ENCODE data around the gene PPP2R1A.

PPP2R1A gene

DNA sequence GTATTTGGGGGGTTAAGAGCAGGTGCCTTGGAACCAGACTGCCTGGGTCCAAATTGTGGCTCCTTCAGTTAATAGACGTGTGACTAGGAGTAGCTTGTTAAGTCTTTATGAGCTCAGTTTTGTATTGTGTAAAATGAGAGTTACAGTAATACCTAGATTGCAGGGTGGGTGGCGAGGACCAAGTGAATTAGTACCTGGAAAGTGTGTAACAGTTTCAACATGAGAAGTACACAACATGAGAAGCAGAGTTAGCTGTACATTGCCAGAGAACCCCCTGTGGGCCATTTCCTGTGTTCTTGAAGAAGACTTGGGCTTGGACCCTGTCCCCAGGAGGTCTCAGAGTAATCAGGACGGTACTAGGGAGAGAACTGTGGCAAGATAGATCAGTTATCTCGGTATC is 36.8 kb downstream of the PPP2R1A start:
- Histone ChIP-seq H3K4me1 (no peaks in the 10 kb centered on the region), H3K27me3 (no peaks in the 10 kb centered on the region), H3K36me3 (peaks cover 65 to 84% (median 71%) of the 10 kb centered on the region in 3 donors), H3K27ac (no peak overlapping the region), H3K9me3 (no peaks in the 10 kb centered on the region), H3K4me3 (no peak overlapping the region)
- TF ChIP-seq, protein P1, sequence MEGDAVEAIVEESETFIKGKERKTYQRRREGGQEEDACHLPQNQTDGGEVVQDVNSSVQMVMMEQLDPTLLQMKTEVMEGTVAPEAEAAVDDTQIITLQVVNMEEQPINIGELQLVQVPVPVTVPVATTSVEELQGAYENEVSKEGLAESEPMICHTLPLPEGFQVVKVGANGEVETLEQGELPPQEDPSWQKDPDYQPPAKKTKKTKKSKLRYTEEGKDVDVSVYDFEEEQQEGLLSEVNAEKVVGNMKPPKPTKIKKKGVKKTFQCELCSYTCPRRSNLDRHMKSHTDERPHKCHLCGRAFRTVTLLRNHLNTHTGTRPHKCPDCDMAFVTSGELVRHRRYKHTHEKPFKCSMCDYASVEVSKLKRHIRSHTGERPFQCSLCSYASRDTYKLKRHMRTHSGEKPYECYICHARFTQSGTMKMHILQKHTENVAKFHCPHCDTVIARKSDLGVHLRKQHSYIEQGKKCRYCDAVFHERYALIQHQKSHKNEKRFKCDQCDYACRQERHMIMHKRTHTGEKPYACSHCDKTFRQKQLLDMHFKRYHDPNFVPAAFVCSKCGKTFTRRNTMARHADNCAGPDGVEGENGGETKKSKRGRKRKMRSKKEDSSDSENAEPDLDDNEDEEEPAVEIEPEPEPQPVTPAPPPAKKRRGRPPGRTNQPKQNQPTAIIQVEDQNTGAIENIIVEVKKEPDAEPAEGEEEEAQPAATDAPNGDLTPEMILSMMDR (IDR thresholded peaks at IDR 0.05), result no peak
- DNase-seq, result no peak
- intact Hi-C loops (cut with DNase I; ENCODE audit: low total_unique reads), result no loop called here

DNA sequence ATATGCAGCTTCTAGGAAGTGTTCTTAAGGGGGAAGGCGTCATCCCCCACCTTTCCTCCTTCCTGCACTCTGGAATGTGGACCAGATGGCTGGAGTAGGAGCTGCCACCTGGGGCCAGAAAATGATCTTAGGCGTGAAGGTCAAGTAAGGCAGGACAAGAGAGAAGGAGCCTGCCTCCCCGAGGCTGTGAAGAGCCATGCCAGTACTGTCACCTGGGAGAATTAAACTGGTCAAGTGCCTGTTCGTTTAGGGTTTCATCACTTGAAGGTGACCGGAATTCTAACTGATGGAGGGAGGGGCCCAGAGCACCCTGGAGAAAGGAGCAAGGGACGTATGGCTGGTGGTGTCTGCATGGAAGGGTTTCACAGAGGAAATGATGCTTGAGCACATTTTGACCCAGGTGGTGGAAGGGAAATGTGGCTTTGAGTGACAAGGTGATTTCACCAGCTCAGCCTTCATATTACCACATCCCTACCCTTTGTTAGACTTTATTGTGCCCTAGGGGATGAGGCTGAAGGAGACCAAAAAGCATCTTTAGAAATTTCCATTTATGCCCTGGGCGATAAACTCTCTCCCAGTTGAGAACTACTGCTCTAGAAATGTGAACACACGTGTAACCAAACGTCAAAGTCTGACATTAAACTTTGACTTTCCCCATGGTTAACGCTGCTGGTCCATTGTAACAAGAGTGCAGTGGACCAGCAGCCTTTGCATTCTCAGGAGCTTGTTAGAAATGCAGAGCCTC is 37.5 kb downstream of the PPP2R1A start:
- TF ChIP-seq, protein P1 (IDR thresholded peaks at IDR 0.05), result no peak
- no peak overlapping the region for H3K27ac ChIP-seq
- H3K9me3 ChIP-seq, result no peaks in the 10 kb centered on the region
- no peak overlapping the region for H3K4me3 ChIP-seq
- no peaks in the 10 kb centered on the region for H3K4me1 ChIP-seq
- no peak for DNase-seq
- no peaks in the 10 kb centered on the region for H3K27me3 ChIP-seq
- intact Hi-C loops (cut with DNase I; ENCODE audit: low total_unique reads), result no loop called here
- peaks cover 58 to 77% (median 64%) of the 10 kb centered on the region in 3 donors for H3K36me3 ChIP-seq

DNA sequence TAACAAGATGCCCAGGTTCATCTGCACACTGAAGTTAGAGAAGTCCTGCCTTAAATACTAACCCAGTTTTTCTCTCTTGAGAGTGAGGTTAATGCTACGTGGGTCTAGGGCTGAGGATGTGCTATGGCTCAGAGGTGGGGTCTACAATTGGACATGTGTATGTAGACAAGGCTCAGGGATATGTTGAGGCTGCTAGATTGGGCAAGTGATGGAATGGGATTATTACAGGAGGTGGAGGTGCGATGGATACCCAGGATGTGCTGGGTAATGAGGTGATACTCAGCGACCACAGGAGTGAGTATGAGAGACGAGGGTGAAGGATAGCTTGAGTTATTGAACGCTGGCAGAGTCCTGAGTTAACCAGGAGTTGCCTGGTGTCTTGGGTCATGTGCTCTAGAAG is 38.1 kb downstream of the PPP2R1A start:
- intact Hi-C loops (cut with DNase I; ENCODE audit: low total_unique reads), result no loop called here
- no peak for DNase-seq
- peaks cover 51 to 71% (median 58%) of the 10 kb centered on the region in 3 donors for H3K36me3 ChIP-seq
- TF ChIP-seq, protein P1 (IDR thresholded peaks at IDR 0.05), result no peak
- no peaks in the 10 kb centered on the region for H3K27me3 ChIP-seq
- H3K4me3 ChIP-seq, result no peak overlapping the region
- no peaks in the 10 kb centered on the region for H3K9me3 ChIP-seq
- no peaks in the 10 kb centered on the region for H3K4me1 ChIP-seq
- H3K27ac ChIP-seq, result no peak overlapping the region

DNA sequence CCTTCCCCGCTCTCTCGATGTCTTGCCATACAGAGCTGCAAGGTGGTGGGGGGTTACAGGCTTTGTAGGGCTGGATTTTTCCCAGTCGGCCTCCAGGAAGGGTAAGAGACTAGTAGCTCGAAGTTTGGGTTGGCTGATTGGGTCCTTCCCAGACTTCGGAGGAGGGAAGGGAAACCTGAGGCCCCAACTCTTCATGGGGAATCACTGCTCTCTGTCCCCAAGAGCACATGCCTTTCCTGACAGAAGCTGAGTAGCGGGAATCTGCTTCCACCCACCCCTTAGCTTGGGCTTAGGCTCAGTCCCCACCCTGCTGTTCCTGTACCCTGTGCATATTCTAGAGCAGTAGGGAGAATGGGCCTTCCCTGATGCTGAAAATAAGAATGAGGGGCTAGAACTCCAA is 39.7 kb downstream of the PPP2R1A start:
- DNase-seq, result no peak
- Histone ChIP-seq H3K36me3 (peaks cover 38 to 55% (median 42%) of the 10 kb centered on the region in 3 donors), H3K4me3 (no peak overlapping the region), H3K27me3 (no peaks in the 10 kb centered on the region), H3K4me1 (no peaks in the 10 kb centered on the region), H3K9me3 (no peaks in the 10 kb centered on the region), H3K27ac (no peak overlapping the region)
- intact Hi-C loops (cut with DNase I; ENCODE audit: low total_unique reads), result no loop called here
- TF ChIP-seq, protein P1 (IDR thresholded peaks at IDR 0.05), result no peak

DNA sequence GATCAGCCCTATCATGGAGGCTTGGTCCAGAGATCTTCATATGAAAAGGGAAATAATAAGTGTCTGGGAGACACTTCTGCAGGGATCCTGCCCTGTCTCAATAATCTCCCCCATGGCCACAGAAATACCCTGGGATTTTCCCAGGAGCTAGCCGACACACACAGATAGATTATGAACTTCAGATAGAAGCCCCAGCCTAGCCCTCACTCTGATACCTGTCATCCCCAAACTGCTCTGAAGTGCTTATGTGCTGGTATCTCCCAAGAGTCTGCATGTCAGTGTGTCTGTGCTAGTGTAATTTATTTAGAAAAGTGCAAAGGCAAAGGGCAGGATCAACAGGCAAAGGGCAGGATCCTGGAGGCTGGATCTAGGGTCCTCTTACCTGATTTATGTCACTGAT is 40.8 kb downstream of the PPP2R1A start:
- H3K4me3 ChIP-seq, result no peak overlapping the region
- no peaks in the 10 kb centered on the region for H3K4me1 ChIP-seq
- H3K27ac ChIP-seq, result no peak overlapping the region
- TF ChIP-seq, protein P1 (IDR thresholded peaks at IDR 0.05), result no peak
- H3K9me3 ChIP-seq, result no peaks in the 10 kb centered on the region
- intact Hi-C loops (cut with DNase I; ENCODE audit: low total_unique reads), result loop anchor here (10.0 kb wide), 2 partner anchors 56 to 306 kb away; partner anchors contain the start of genes ZNF613 and ZNF836
- DNase-seq, result no peak
- no peaks in the 10 kb centered on the region for H3K27me3 ChIP-seq
- peaks cover 26 to 44% (median 34%) of the 10 kb centered on the region in 3 donors for H3K36me3 ChIP-seq

Data from tibial artery (tissue), 4 donors.